Measurements from ENCODE around the gene PLSCR5. TPM values are rescaled to one million over a fixed set of nuclear protein-coding genes. Genes with fewer than 3 reads are reported as not detected.
A peak's percentile ranks its signal among the peaks of the same experiment; 100 is the strongest.

PLSCR5 gene
- polyA plus RNA-seq, 1 donor (not counting 4 experiments of a cell fraction or from before 2014, with no cell fraction given), result not detected

DNA sequence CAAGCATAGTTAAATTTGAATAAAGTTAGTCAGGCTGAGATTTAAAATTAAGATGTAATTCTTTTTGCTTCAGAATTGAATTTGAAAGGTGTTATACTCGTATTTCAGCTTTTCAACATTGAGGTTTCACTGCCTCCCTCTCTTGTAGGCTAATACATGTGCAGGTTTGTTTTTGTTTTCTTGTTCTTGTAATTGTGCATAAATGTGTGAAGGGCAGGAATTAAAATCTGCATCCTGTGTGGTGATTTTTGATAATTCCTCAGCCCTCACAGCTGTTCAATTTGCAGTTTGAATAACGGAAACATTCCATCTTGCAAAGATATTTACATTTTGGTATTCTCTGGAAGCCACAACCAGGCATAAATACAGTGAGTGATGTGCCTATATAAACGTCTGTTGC is 35.8 kb downstream of the PLSCR5 start:
- H3K4me3 ChIP-seq (ENCODE audit: control insufficient read depth in 2 of 3, extremely low read depth in 1 of 3, insufficient read depth in 2 of 3, low read depth in 1 of 3, low read length in 3 of 3), result no peak overlapping the region
- peaks cover 9% of the 10 kb centered on the region for H3K4me1 ChIP-seq (ENCODE audit: control insufficient read depth, extremely low read depth, insufficient read depth, low read length)
- H3K79me2 ChIP-seq (ENCODE audit: control insufficient read depth, insufficient read depth, low read length), result no peaks in the 10 kb centered on the region
- no peak overlapping the region for H3K27ac ChIP-seq (ENCODE audit: control insufficient read depth, insufficient read depth, low read length)
- no peaks in the 10 kb centered on the region for H3K36me3 ChIP-seq (ENCODE audit: control insufficient read depth in 2 of 2, extremely low read depth in 1 of 2, insufficient read depth in 2 of 2, low read length in 2 of 2)
- TF ChIP-seq, protein P1, sequence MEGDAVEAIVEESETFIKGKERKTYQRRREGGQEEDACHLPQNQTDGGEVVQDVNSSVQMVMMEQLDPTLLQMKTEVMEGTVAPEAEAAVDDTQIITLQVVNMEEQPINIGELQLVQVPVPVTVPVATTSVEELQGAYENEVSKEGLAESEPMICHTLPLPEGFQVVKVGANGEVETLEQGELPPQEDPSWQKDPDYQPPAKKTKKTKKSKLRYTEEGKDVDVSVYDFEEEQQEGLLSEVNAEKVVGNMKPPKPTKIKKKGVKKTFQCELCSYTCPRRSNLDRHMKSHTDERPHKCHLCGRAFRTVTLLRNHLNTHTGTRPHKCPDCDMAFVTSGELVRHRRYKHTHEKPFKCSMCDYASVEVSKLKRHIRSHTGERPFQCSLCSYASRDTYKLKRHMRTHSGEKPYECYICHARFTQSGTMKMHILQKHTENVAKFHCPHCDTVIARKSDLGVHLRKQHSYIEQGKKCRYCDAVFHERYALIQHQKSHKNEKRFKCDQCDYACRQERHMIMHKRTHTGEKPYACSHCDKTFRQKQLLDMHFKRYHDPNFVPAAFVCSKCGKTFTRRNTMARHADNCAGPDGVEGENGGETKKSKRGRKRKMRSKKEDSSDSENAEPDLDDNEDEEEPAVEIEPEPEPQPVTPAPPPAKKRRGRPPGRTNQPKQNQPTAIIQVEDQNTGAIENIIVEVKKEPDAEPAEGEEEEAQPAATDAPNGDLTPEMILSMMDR (optimal IDR thresholded peaks at IDR 0.05 in 1 of 3, IDR thresholded peaks at IDR 0.05 in 1 of 3, conservative IDR thresholded peaks at IDR 0.05 in 1 of 3; ENCODE audit: extremely low read depth in 1 of 3, insufficient read depth in 2 of 3, low read length in 3 of 3), result no peak
- TF ChIP-seq EZH2 (IDR thresholded peaks at IDR 0.05; ENCODE audit: low read length), result no peak
- H3K9me1 ChIP-seq (ENCODE audit: control insufficient read depth, extremely low read depth, insufficient read depth, low read length), result no peaks in the 10 kb centered on the region
- H3K9me3 ChIP-seq (ENCODE audit: control insufficient read depth, low read depth, low read length), result no peaks in the 10 kb centered on the region
- no peak for DNase-seq (ENCODE audit: low read depth, low spot score)
- H2AFZ ChIP-seq (ENCODE audit: control insufficient read depth, low read length), result no peak overlapping the region
- no peaks in the 10 kb centered on the region for H4K20me1 ChIP-seq (ENCODE audit: control insufficient read depth, extremely low read depth, insufficient read depth, low read length)
- no peak for FAIRE-seq
- H3K9ac ChIP-seq (ENCODE audit: control insufficient read depth, extremely low read depth, insufficient read depth, low read length), result no peak overlapping the region
- no peaks in the 10 kb centered on the region for H3K27me3 ChIP-seq (ENCODE audit: control insufficient read depth, extremely low read depth, insufficient read depth, low read length)
- dilution Hi-C loops (cut with MboI; ENCODE audit: extremely low pct_ligation_motif_present, low sequenced_read_pairs), result no loop called here
- no peak overlapping the region for H3K4me2 ChIP-seq (ENCODE audit: control insufficient read depth, extremely low read depth, insufficient read depth, low read depth, low read length)

DNA sequence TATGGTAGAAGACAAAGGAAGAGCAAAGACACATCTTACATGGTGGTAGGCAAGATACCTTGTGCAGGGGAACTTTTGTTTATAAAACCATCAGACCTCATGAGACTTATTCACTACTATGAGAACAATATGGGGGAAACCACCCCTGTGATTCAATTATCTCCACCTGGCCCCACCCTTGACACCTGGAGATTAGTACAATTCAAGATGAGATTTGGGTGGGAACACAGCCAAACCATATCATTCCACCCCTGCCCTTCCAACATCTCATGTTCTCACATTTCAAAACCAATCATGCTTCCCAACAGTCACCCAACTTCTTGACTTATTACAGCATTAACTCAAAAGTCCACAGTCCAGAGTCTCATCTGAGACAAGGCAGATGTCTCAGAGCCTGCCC is 39.0 kb downstream of the PLSCR5 start:
- H3K9me3 ChIP-seq (ENCODE audit: control insufficient read depth, low read depth, low read length), result no peaks in the 10 kb centered on the region
- H3K36me3 ChIP-seq (ENCODE audit: control insufficient read depth in 2 of 2, extremely low read depth in 1 of 2, insufficient read depth in 2 of 2, low read length in 2 of 2), result no peaks in the 10 kb centered on the region
- no peaks in the 10 kb centered on the region for H3K9me1 ChIP-seq (ENCODE audit: control insufficient read depth, extremely low read depth, insufficient read depth, low read length)
- no peaks in the 10 kb centered on the region for H3K79me2 ChIP-seq (ENCODE audit: control insufficient read depth, insufficient read depth, low read length)
- no peak for DNase-seq (ENCODE audit: low read depth, low spot score)
- H3K4me3 ChIP-seq (ENCODE audit: control insufficient read depth in 2 of 3, extremely low read depth in 1 of 3, insufficient read depth in 2 of 3, low read depth in 1 of 3, low read length in 3 of 3), result no peak overlapping the region
- H3K4me2 ChIP-seq (ENCODE audit: control insufficient read depth, extremely low read depth, insufficient read depth, low read depth, low read length), result no peak overlapping the region
- peak overlapping the region; percentile 26 for H2AFZ ChIP-seq (ENCODE audit: control insufficient read depth, low read length)
- H3K4me1 ChIP-seq (ENCODE audit: control insufficient read depth, extremely low read depth, insufficient read depth, low read length), result peaks cover 14% of the 10 kb centered on the region
- no peaks in the 10 kb centered on the region for H4K20me1 ChIP-seq (ENCODE audit: control insufficient read depth, extremely low read depth, insufficient read depth, low read length)
- H3K9ac ChIP-seq (ENCODE audit: control insufficient read depth, extremely low read depth, insufficient read depth, low read length), result no peak overlapping the region
- no peaks in the 10 kb centered on the region for H3K27me3 ChIP-seq (ENCODE audit: control insufficient read depth, extremely low read depth, insufficient read depth, low read length)
- no peak for TF ChIP-seq EZH2 (IDR thresholded peaks at IDR 0.05; ENCODE audit: low read length)
- TF ChIP-seq, protein P1 (optimal IDR thresholded peaks at IDR 0.05 in 1 of 3, IDR thresholded peaks at IDR 0.05 in 1 of 3, conservative IDR thresholded peaks at IDR 0.05 in 1 of 3; ENCODE audit: extremely low read depth in 1 of 3, insufficient read depth in 2 of 3, low read length in 3 of 3), result no peak
- FAIRE-seq, result peak; percentile 60
- dilution Hi-C loops (cut with MboI; ENCODE audit: extremely low pct_ligation_motif_present, low sequenced_read_pairs), result no loop called here
- peak overlapping the region; percentile 60 for H3K27ac ChIP-seq (ENCODE audit: control insufficient read depth, insufficient read depth, low read length)

Data from keratinocyte (primary cell).